HCT116 (cell line): ENCODE measurements around the gene CTLA4. TPM values are rescaled to one million over a fixed set of nuclear protein-coding genes. Genes with fewer than 3 reads are reported as not detected.

ENCODE experiments used
- ATAC-seq: fragments of 200-7000 bp; cut with Tn5 transposase; 2 replicates; pipeline ENCODE4 v1.9.1; 2020; ENCODE audit warnings: mild to moderate bottlenecking, moderate library complexity
- BruUV-seq: library from RNA; stranded (reverse); fragments of 400-500 nt; replicated peaks from 2 replicates; lab custom pipeline; 2021; lab: Mats Ljungman, UMichigan
- CTCF ChIA-PET: fragments of 300-600 bp; sonication (Branson Sonifier 250); formaldehyde crosslinking; loops from one replicate; lab custom pipeline; 2021; ENCODE audit warnings: antibody characterized with exemption; lab: Charles Lee
- POLR2A ChIA-PET: fragments of 300-600, 350-600 bp; sonication (Branson Sonifier 250); formaldehyde crosslinking; loops from one replicate; lab custom pipeline; 2021; ENCODE audit warnings: antibody characterized with exemption; lab: Charles Lee
- RAD21 ChIA-PET, 2 experiments: fragments of 300-600 bp; sonication (Branson Sonifier 250); formaldehyde crosslinking; loops; one replicate each; lab custom pipeline; 2023; ENCODE audit warnings: low total read pairs in 2 of 2; ENCODE audit not compliant: uncharacterized antibody in 2 of 2, unreplicated experiment in 2 of 2, low non-redundant PET in 1 of 2; lab: Charles Lee
- DNase-seq: peaks from one replicate; pipeline ENCODE4 v3.0.0-alpha.2; 2010; ENCODE audit warnings: low read depth, low spot score
- H2AFZ ChIP-seq: fragments of 200-600 bp; shearing (Covaris generic), sonication (generic); 2 replicates; pipeline ENCODE4 v1.6.1; 2017; ENCODE audit warnings: low read depth, mixed run types, mixed read lengths, antibody characterized with exemption, low read length; ENCODE audit not compliant: poor library complexity, severe bottlenecking
- H3K27ac ChIP-seq: 2 replicates; pipeline ENCODE4 v1.5.1; 2012; ENCODE audit warnings: low read depth, low read length
- H3K27me3 ChIP-seq: fragments of 200-600 bp; sonication (generic); 2 replicates; pipeline ENCODE4 v1.6.1; 2016; ENCODE audit warnings: mixed run types, low read length, mixed read lengths; ENCODE audit not compliant: insufficient read depth
- H3K36me3 ChIP-seq, 2 experiments: fragments of 200-500 bp in 1 of 2; fragments of 200-600 bp in 1 of 2; sonication (Bioruptor generic) in 1 of 2; sonication (generic) in 1 of 2; 2 replicates each; pipeline versions ENCODE4 v1.5.1 to v1.6.1; 2014 to 2016; ENCODE audit warnings: low read length in 2 of 2, inconsistent platforms in 1 of 2, mixed read lengths in 1 of 2, mixed run types in 1 of 2; ENCODE audit not compliant: insufficient read depth in 2 of 2, control insufficient read depth in 1 of 2
- H3K4me1 ChIP-seq, 2 experiments: fragments of 200-600 bp in 1 of 2; sonication (generic) in 1 of 2; 2 replicates each; pipeline versions ENCODE4 v1.5.1 to v1.6.1; 2012 to 2017; ENCODE audit warnings: low read length in 2 of 2, inconsistent platforms in 1 of 2, mild to moderate bottlenecking in 1 of 2, mixed read lengths in 1 of 2, mixed run types in 1 of 2, moderate library complexity in 1 of 2; ENCODE audit not compliant: insufficient read depth in 2 of 2, control insufficient read depth in 1 of 2
- H3K4me2 ChIP-seq: fragments of 200-600 bp; sonication (generic); 2 replicates; pipeline ENCODE4 v1.6.1; 2017; ENCODE audit warnings: mixed run types, low read length, mixed read lengths
- H3K4me3 ChIP-seq, 2 experiments: fragments of 200-600 bp in 1 of 2; sonication (generic) in 1 of 2; replicated peaks in 1 of 2; 2 replicates each; pipeline ENCODE4 v1.5.1; 2011 to 2016; ENCODE audit warnings: low read length in 2 of 2, control low read depth in 1 of 2, low read depth in 1 of 2, mild to moderate bottlenecking in 1 of 2, mixed read lengths in 1 of 2, mixed run types in 1 of 2
- H3K79me2 ChIP-seq: fragments of 200-600 bp; sonication (generic); 2 replicates; pipeline ENCODE4 v1.6.1; 2017; ENCODE audit warnings: mild to moderate bottlenecking, mixed run types, low read length, moderate library complexity, mixed read lengths; ENCODE audit not compliant: insufficient read depth
- H3K9ac ChIP-seq: fragments of 200-600 bp; sonication (generic); 2 replicates; pipeline ENCODE4 v1.6.1; 2016; ENCODE audit warnings: low read length, mixed read lengths
- H3K9me2 ChIP-seq: fragments of 200-600 bp; sonication (generic), shearing (Covaris generic); 2 replicates; pipeline ENCODE4 v1.6.1; 2017; ENCODE audit warnings: mixed run types, mild to moderate bottlenecking, moderate library complexity; ENCODE audit not compliant: insufficient read depth
- H3K9me3 ChIP-seq, 2 experiments: fragments of 200-500 bp in 1 of 2; fragments of 200-600 bp in 1 of 2; sonication (Bioruptor generic) in 1 of 2; sonication (generic) in 1 of 2; 2 replicates each; pipeline ENCODE4 v1.6.1; 2014 to 2017; ENCODE audit warnings: low read length in 2 of 2, mixed read lengths in 2 of 2, inconsistent platforms in 1 of 2, low read depth in 1 of 2, mild to moderate bottlenecking in 1 of 2, mixed run types in 1 of 2, moderate library complexity in 1 of 2; ENCODE audit not compliant: control insufficient read depth in 1 of 2, insufficient read depth in 1 of 2
- H4K20me1 ChIP-seq: fragments of 200-600 bp; sonication (generic), shearing (Covaris generic); 2 replicates; pipeline ENCODE4 v1.6.1; 2017; ENCODE audit warnings: mixed run types, mild to moderate bottlenecking, moderate library complexity; ENCODE audit not compliant: insufficient read depth
- CBX3 ChIP-seq: IDR thresholded peaks from 2 replicates; pipeline ENCODE4 v1.6.1; 2012; ENCODE audit warnings: low read depth
- CTCF ChIP-seq, 3 experiments: fragments of 200-600 bp in 1 of 3; sonication (generic) in 1 of 3; IDR thresholded peaks in 2 of 3; conservative IDR thresholded peaks in 1 of 3; 2 replicates each; pipeline ENCODE4 v1.5.1; 2012 to 2017; ENCODE audit warnings: low read depth in 2 of 3, low read length in 2 of 3, antibody characterized with exemption in 1 of 3, borderline replicate concordance in 1 of 3, control low read depth in 1 of 3, mild to moderate bottlenecking in 1 of 3, mixed read lengths in 1 of 3, mixed run types in 1 of 3, moderate library complexity in 1 of 3; ENCODE audit not compliant: insufficient read depth in 1 of 3
- EGR1 ChIP-seq: IDR thresholded peaks from 2 replicates; pipeline ENCODE4 v1.6.1; 2012; ENCODE audit warnings: low read depth
- ELF1 ChIP-seq: IDR thresholded peaks from 2 replicates; pipeline ENCODE4 v1.6.1; 2012; ENCODE audit warnings: low read depth, borderline replicate concordance
- FOSL1 ChIP-seq: IDR thresholded peaks from 2 replicates; pipeline ENCODE4 v1.6.1; 2012; ENCODE audit warnings: low read depth
- JUND ChIP-seq: IDR thresholded peaks from 2 replicates; pipeline ENCODE4 v1.6.1; 2012
- MAX ChIP-seq: IDR thresholded peaks from 2 replicates; pipeline ENCODE4 v1.6.1; 2012
- POLR2A ChIP-seq: IDR thresholded peaks from 2 replicates; pipeline ENCODE4 v1.7.0; 2011; ENCODE audit warnings: borderline replicate concordance; ENCODE audit not compliant: insufficient read depth, insufficient read length; ENCODE audit errors: extremely low read depth
- POLR2AphosphoS5 ChIP-seq: IDR thresholded peaks from 2 replicates; pipeline ENCODE4 v1.6.1; 2011; ENCODE audit warnings: mild to moderate bottlenecking, low read depth, low read length, moderate library complexity
- RAD21 ChIP-seq: IDR thresholded peaks from 2 replicates; pipeline ENCODE4 v1.6.1; 2012; ENCODE audit warnings: low read depth, mild to moderate bottlenecking
- SIN3A ChIP-seq: IDR thresholded peaks from 2 replicates; pipeline ENCODE4 v1.6.1; 2012; ENCODE audit warnings: low read depth
- SP1 ChIP-seq: IDR thresholded peaks from 2 replicates; pipeline ENCODE4 v1.6.1; 2012; ENCODE audit warnings: low read depth
- SRF ChIP-seq: IDR thresholded peaks from 2 replicates; pipeline ENCODE4 v1.6.1; 2012; ENCODE audit warnings: low read depth
- TCF7L2 ChIP-seq: IDR thresholded peaks from 2 replicates; pipeline ENCODE4 v1.7.0; 2011; ENCODE audit warnings: borderline replicate concordance, inconsistent platforms; ENCODE audit not compliant: insufficient read depth, insufficient read length; ENCODE audit errors: extremely low read depth
- YY1 ChIP-seq: IDR thresholded peaks from 2 replicates; pipeline ENCODE4 v1.6.1; 2011; ENCODE audit warnings: low read length, low read depth, moderate library complexity, mild to moderate bottlenecking; ENCODE audit not compliant: insufficient replicate concordance; ENCODE audit errors: extremely low read depth
- ZBTB33 ChIP-seq: IDR thresholded peaks from 2 replicates; pipeline ENCODE4 v1.6.1; 2011; ENCODE audit warnings: mild to moderate bottlenecking, low read length, moderate library complexity; ENCODE audit not compliant: insufficient replicate concordance; ENCODE audit errors: extremely low read depth
- intact Hi-C: fragments of 100-400 bp; cut with micrococcal nuclease; formaldehyde crosslinking; loops from 2 replicates; pipeline ENCODE4 v1.10.0; 2022
- total RNA-seq: library from RNA; stranded (reverse); gene quantifications from one replicate; pipeline ENCODE4 v1.2.1, GENCODE V29; 2021; ENCODE audit not compliant: unreplicated experiment

CTLA4 gene
- total RNA-seq, 1 experiment from 2014 or later: 0.37 TPM

- Histone ChIP-seq H3K27ac (no peak overlapping the region), H3K79me2 (no peaks in the 10 kb centered on the region), H3K9ac (no peak overlapping the region), H3K4me2 (no peak overlapping the region), H3K27me3 (no peaks in the 10 kb centered on the region), H2AFZ (no peak overlapping the region), H3K4me1 (no peaks in the 10 kb centered on the region), H3K9me3 (no peaks in the 10 kb centered on the region), H4K20me1 (no peaks in the 10 kb centered on the region), H3K4me3 (no peak overlapping the region), H3K9me2 (no peaks in the 10 kb centered on the region), H3K36me3 (no peaks in the 10 kb centered on the region)
- intact Hi-C loops: loop anchor here (1.0 to 2.0 kb wide), 2 partner anchors 424 to 1336 kb away; no protein-coding TSS in a partner anchor
- TF ChIP-seq CTCF (IDR thresholded peaks at IDR 0.05 in 2 of 3, conservative IDR thresholded peaks at IDR 0.05 in 1 of 3; ENCODE audit: borderline replicate concordance in 1 of 3, insufficient read depth in 1 of 3, low read depth in 2 of 3, low read length in 2 of 3): no peak
- TF ChIP-seq SP1: no peak
- TF ChIP-seq SIN3A: no peak
- TF ChIP-seq JUND: no peak
- no peak for TF ChIP-seq SRF
- TF ChIP-seq CBX3: no peak
- no peak for TF ChIP-seq RAD21
- TF ChIP-seq FOSL1: no peak
- TF ChIP-seq TCF7L2: no peak
- TF ChIP-seq ELF1: no peak
- TF ChIP-seq MAX: no peak
- TF ChIP-seq ZBTB33: no peak
- TF ChIP-seq EGR1: no peak
- no peak for TF ChIP-seq YY1
- TF ChIP-seq POLR2A: no peak
- no peak for TF ChIP-seq POLR2AphosphoS5
- ATAC-seq: no peak
- POLR2A ChIA-PET: no interaction called here
- DNase-seq: no peak
- BruUV-seq: no TSS peak
- CTCF ChIA-PET: interaction anchor here (1.4 to 2.0 kb wide), 3 partner anchors 94 to 1320 kb away, joined by 4 to 6 read pairs (median 5); no protein-coding TSS in a partner anchor
- RAD21 ChIA-PET: no interaction called here
These were observed 41.2 kb downstream of the CTLA4 start for GRCh38 chr2:203908797-203909185.
